Vagina (tissue), 2 donors: ENCODE measurements around the gene C6orf47.

ENCODE experiments used
- CTCF ChIP-seq, 3 experiments: fragments of 450-650 bp in 2 of 3; fragments of 200-600 bp in 1 of 3; sonication (generic) in 1 of 3; IDR thresholded peaks; one replicate each; pipeline ENCODE4 v1.5.1; 2017 to 2019; ENCODE audit warnings: antibody characterized with exemption in 3 of 3, mild to moderate bottlenecking in 2 of 3, moderate library complexity in 2 of 3
- POLR2A ChIP-seq, 2 donors: fragments of 450-650 bp; IDR thresholded peaks; one replicate each; pipeline ENCODE4 v1.6.1; 2017; ENCODE audit warnings: antibody characterized with exemption in 2 of 2, mild to moderate bottlenecking in 2 of 2, moderate library complexity in 2 of 2
- POLR2AphosphoS5 ChIP-seq, 2 donors: sonication (generic); formaldehyde crosslinking; IDR thresholded peaks; one replicate each; pipeline ENCODE4 v1.9.0; 2017; ENCODE audit warnings: antibody characterized with exemption in 2 of 2, mild to moderate bottlenecking in 2 of 2, low read depth in 1 of 2; ENCODE audit not compliant: insufficient read depth in 1 of 2

DNA sequence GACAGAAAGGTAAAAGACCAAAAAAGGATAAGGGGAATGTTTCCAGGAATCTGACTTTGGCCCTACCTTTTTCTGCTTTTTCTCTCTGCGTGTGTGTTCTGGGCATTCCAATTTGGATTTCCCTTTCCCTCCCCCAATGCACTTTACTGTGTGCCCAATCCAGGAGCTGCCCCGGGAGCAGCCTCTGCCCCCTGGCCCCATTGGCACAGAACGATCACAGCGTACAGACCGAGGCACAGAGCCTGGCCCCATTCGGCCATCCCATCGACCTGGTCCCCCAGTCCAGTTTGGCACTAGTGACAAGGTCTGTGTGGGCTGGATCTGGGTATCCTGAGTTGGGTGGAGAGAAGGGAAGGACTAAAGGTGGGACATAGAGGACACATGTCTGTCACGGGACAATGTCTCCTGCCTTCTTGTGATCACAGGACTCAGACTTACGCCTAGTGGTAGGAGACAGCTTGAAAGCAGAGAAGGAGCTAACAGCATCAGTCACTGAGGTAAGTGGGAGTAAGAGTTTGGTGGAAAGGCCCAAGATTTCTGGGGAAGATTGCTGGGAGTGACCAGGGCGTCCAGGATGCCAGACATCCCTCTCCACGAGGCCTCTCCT lies 25.5 kb downstream of the C6orf47 start:
- TF ChIP-seq CTCF (IDR thresholded peaks at IDR 0.05) (no peak), POLR2AphosphoS5 (IDR thresholded peaks at IDR 0.05; ENCODE audit: insufficient read depth in 1 of 2, low read depth in 1 of 2) (no peak), POLR2A (IDR thresholded peaks at IDR 0.05) (no peak)
